Tibial nerve (tissue), 3 donors: ENCODE data around the gene AKR1B15.

ENCODE experiments used
- POLR2A ChIP-seq, 2 donors: fragments of 450-650 bp; IDR thresholded peaks; one replicate each; pipeline ENCODE4 v1.6.1; 2017; ENCODE audit warnings: antibody characterized with exemption in 2 of 2, mild to moderate bottlenecking in 2 of 2, moderate library complexity in 2 of 2
- TF ChIP-seq, protein P1 (sequence below), 5 experiments: fragments of 200-600 bp in 3 of 5; fragments of 450-650 bp in 2 of 5; sonication (generic) in 3 of 5; IDR thresholded peaks; one replicate each; pipeline ENCODE4 v1.5.1; 2016 to 2019; ENCODE audit warnings: antibody characterized with exemption in 5 of 5, mild to moderate bottlenecking in 3 of 5, moderate library complexity in 2 of 5

DNA sequence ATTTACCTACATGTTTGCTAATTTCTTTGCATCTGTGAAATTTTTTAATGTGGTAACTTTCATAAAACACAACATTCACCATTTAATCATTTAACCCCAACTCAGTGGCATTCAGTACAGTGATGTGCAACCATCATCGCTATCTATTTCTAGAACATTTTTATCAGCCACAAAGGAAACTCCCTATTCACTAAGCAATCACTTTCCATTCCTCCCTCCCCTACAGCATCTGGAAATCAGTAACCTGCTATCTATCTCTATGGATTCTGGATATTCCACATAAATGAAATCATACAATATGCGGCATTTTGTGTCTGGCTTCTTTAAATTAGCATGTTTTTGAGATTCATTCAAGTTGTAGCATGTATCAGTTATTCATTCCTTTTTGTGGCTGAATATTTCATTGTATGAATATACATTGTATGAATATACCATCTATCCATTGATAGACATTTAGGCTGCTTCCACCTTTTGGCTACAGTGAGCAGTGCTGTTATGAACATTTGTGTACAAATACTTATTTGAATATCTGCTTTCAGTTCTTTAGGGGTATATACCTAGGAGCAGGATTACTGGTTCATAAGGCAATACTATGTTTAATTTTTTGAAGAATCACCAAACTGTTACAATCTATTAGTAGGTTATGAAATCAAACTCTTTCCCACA lies 78.3 kb downstream of the AKR1B15 start:
- TF ChIP-seq, protein P1, sequence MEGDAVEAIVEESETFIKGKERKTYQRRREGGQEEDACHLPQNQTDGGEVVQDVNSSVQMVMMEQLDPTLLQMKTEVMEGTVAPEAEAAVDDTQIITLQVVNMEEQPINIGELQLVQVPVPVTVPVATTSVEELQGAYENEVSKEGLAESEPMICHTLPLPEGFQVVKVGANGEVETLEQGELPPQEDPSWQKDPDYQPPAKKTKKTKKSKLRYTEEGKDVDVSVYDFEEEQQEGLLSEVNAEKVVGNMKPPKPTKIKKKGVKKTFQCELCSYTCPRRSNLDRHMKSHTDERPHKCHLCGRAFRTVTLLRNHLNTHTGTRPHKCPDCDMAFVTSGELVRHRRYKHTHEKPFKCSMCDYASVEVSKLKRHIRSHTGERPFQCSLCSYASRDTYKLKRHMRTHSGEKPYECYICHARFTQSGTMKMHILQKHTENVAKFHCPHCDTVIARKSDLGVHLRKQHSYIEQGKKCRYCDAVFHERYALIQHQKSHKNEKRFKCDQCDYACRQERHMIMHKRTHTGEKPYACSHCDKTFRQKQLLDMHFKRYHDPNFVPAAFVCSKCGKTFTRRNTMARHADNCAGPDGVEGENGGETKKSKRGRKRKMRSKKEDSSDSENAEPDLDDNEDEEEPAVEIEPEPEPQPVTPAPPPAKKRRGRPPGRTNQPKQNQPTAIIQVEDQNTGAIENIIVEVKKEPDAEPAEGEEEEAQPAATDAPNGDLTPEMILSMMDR (IDR thresholded peaks at IDR 0.05) = no peak
- TF ChIP-seq POLR2A (IDR thresholded peaks at IDR 0.05) = no peak
